Measurements from ENCODE around the gene PPP1R14D.
"Not testable (repeated sequence)": the region's sequence is repeated elsewhere in the genome, so short reads cannot be mapped to it uniquely, and the experiment has no call there.

PPP1R14D gene, protein sequence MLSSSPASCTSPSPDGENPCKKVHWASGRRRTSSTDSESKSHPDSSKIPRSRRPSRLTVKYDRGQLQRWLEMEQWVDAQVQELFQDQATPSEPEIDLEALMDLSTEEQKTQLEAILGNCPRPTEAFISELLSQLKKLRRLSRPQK

DNA sequence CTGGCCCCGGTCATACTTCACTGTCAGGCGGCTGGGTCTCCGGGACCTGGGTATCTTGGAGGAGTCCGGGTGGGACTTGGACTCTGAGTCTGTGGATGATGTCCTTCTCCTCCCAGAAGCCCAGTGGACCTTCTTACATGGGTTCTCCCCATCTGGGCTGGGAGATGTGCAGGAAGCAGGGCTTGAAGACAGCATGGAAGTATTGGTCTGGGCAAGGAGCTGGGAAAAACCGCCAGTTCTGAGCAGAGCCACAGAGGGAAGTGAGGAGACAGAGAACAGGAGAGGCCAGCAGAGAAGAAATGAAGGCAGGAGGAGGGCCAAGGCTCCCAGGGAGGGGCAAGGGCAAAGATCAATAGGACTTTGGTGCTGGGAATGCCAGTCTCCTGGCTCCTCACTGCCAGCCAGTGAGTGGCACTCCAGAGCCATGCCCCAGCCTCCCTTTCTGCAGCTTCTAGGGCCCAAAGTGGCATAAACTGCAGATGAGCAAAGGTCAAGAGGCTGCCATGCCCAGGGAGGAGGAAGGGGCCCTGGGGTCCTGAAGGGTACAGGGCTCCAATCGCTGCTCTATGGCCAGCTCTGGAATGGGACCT, at the start of gene PPP1R14D:
PPP1R14D (minus strand) TSS at position 262 of the 590 bp plus-strand sequence; CDS start at position 195, 67 bp downstream.
- Histone ChIP-seq H3K4me1 (ENCODE audit: insufficient read depth, low read length) (no peaks in the 10 kb centered on the region), H3K36me3 (ENCODE audit: insufficient read depth, low read length) (no peaks in the 10 kb centered on the region), H3K4me3 (ENCODE audit: low read length) (no peak within 1 kb of the TSS), H2AFZ (ENCODE audit: low read depth, low read length) (no peak within 1 kb of the TSS), H3K9me3 (ENCODE audit: low read length) (no peaks in the 10 kb centered on the region), H3K27me3 (ENCODE audit: insufficient read depth, low read length) (no peaks in the 10 kb centered on the region)

DNA sequence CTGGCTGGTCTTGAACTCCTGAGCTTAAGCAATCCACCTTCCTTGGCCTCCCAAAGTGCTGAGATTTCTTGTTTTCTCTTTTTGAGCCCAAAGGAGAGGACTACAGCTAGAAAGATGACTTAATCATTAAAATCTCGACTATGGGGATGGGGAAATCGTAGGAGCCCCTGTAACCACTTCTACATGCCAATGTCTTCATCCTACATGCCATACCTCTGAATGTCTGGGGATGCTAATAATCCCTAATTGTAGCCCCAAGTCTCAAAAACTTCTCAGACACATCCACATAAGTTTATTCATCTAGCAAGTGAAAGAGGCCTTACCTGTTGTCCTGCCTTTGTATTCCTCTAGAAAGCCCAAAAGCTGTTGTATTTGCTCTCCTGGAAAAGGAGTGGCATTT, 49.2 kb upstream of the PPP1R14D start:
- Histone ChIP-seq H2AFZ (ENCODE audit: low read depth, low read length) (no peak overlapping the region), H3K9me3 (ENCODE audit: low read length) (no peaks in the 10 kb centered on the region), H3K27me3 (ENCODE audit: insufficient read depth, low read length) (peaks cover 19% of the 10 kb centered on the region), H3K36me3 (ENCODE audit: insufficient read depth, low read length) (no peaks in the 10 kb centered on the region), H3K4me1 (ENCODE audit: insufficient read depth, low read length) (peaks cover 5% of the 10 kb centered on the region), H3K4me3 (ENCODE audit: low read length) (no peak overlapping the region)

DNA sequence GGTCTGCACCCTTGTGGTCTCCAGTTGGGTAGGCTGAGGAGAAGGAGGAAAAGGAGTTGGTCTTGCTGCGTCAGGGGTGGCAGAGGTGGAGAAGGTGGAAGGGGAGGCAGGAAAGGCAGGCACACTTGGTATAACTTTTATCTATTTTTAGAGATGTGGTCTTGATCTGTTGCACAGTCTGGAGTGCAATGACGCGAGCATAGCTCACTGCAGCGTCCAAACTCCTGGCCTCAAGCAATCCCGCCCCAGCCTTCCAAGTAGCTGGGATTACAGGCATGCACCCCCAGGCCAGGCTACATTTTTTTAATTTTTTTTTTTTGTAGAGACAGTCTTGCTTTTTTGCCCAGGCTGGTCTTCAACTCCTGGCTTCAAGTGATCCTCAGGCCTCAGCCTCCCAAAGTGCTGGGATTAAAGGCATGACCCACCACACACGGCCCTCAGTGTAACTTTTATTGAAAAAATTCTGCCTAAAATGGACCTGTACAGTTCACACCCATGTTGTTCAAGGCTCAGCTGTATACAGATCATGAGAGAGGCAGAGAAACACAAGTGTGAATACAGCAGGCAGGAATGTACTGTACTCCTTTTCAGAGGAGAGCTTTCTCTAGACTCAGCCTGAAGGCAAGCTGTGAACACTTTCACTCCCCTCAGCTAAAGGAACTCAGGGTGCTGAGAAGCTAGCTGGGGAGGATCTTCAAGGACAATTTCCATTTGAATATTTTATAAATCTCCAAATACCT, 47.7 kb upstream of the PPP1R14D start:
- Histone ChIP-seq H3K36me3 (ENCODE audit: insufficient read depth, low read length) (no peaks in the 10 kb centered on the region), H3K27me3 (ENCODE audit: insufficient read depth, low read length) (peaks cover 30% of the 10 kb centered on the region), H3K9me3 (ENCODE audit: low read length) (no peaks in the 10 kb centered on the region), H2AFZ (ENCODE audit: low read depth, low read length) (no peak overlapping the region), H3K4me3 (ENCODE audit: low read length) (no peak overlapping the region), H3K4me1 (ENCODE audit: insufficient read depth, low read length) (peaks cover 5% of the 10 kb centered on the region)

DNA sequence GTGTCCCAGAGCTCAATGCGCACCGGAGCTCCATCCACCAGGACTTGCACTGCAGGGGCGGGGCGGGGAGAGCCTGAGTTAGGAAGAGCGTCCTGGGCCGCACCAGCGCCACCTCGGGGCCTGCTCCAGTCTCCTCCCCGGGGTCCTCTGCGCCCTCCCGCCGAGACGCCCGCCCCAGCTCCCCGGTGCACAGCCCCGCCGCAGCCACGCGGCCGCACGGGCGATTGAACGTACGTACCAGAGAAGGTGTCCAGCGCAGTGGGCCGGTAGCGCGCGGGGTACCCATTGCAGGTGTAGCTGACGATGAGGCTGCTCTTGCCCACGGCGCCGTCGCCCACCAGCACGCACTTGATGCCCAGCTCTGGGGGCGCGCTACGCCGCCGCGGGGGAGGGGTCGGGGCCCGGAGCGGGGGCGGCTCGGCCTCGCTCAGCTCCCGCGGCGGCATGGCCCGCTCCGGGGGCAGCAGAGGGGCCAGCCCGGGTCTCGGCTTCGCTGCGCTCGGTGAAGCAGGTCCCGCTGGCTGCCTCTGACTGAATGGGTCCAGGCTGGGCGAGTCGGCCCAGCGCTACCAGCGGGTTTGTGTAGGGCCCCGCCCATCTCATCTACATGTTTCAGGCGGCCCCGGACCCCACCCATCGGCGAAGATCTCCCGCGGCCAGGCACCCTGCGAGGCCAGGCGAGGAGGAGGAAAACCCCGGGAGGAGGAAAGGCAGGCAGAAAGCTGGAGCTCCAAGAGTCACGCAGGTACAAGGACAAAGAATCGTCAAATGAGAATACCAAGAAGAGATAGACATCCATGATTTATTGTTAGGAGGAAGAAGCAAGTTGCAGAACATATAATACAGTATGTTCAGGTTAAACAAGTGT, 45.4 kb upstream of the PPP1R14D start, which contains the start of gene RHOV:
RHOV (minus strand) TSS at position 541 of the 868 bp plus-strand sequence; CDS start at position 446, 95 bp downstream.
- H3K4me3 ChIP-seq (ENCODE audit: low read length) = peak within 1 kb of the TSS; percentile 41
- peaks cover 5% of the 10 kb centered on the region for H3K4me1 ChIP-seq (ENCODE audit: insufficient read depth, low read length)
- peak within 1 kb of the TSS; percentile 98 for H2AFZ ChIP-seq (ENCODE audit: low read depth, low read length)
- H3K27me3 ChIP-seq (ENCODE audit: insufficient read depth, low read length) = peaks cover 37% of the 10 kb centered on the region
- H3K36me3 ChIP-seq (ENCODE audit: insufficient read depth, low read length) = no peaks in the 10 kb centered on the region
- no peaks in the 10 kb centered on the region for H3K9me3 ChIP-seq (ENCODE audit: low read length)

DNA sequence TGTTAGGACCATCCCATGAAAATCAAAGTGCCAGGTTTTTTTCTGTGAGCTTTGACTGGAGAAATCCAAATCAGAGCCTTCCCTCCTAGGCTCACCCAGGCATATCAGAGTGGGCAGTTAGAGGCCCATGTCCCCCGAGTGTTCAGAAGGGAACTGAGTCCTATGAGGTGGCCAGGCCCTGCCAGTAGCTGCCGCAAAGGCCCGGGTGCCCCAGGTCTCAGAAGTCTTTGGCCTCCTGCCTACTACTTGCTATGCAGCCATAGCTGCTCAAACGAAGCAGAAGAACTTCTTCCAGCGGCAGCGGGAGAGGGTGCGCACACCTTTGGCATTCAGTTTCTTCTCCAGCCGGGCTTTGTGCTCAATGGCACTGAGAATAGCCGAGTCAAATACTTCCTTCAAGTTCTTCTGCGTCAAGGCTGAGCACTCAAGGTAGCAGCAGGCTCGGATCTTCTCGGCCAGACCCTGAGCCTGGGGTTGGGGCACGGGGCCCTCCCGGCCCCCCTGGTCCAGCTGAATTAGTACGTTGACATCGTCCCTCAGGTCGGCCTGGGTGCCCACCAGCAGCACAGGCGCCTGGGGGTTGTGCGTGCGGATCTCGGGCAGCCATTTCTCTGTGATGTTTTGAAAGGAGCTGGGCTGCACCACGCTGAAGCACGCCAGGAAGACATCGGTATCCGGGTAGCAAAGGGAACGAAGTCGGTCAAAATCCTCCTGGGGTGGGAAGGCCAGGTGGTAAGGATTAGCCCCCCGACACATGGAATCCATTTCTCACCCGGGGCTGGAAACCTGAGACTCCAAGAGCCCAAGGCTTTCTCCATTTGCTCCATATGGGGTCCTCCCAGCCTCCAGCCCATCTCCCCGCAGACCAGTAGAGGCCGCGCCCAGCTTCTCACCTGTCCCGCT, 44.5 kb upstream of the PPP1R14D start:
- peak overlapping the region; percentile 41 for H3K4me3 ChIP-seq (ENCODE audit: low read length)
- no peaks in the 10 kb centered on the region for H3K36me3 ChIP-seq (ENCODE audit: insufficient read depth, low read length)
- peaks cover 37% of the 10 kb centered on the region for H3K27me3 ChIP-seq (ENCODE audit: insufficient read depth, low read length)
- H3K9me3 ChIP-seq (ENCODE audit: low read length) = no peaks in the 10 kb centered on the region
- peak overlapping the region; percentile 98 for H2AFZ ChIP-seq (ENCODE audit: low read depth, low read length)
- H3K4me1 ChIP-seq (ENCODE audit: insufficient read depth, low read length) = peaks cover 5% of the 10 kb centered on the region

DNA sequence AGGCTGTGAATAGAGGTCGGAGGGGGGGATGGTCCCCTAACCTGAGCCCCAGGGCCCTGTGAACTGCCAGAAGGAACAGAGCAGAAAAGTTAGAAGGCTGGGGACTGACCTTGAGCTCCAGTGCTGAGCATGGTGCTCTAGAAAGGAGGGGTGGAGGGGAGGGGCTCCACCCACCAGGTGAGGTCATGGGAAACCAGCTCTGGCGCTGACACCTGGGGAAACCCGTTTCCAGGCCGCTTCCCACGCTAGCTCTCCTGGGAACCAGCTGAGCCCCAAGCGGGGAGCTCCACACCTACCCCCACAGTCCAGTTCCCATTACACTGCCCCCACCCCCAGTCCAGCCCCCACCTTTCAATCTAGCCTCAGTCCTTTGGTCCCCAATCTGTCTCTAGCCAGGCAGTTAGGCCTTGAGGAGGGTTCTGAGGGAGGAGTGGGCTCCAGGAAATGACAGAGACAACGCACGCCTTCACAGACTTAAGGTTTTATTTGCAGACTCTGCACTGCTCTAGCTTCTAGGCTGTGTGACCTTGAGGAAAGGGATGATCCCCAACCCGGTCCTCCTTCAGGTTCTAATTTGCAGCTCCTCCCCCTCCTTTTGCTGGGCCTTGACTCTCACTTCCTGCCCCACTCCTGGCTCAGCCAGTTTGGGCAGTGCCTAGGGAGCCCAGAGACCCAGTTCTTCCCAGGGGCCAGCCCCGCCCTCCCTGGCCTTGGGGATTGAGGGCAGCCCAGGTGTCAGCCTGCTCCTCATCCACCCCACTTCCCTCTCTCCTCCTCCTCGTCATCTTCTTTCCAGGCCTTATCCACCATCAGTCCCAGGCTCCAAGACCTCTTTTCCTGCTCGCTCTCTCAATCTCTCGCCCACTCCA, 43.5 kb upstream of the PPP1R14D start:
- Histone ChIP-seq H3K4me1 (ENCODE audit: insufficient read depth, low read length) (peaks cover 5% of the 10 kb centered on the region), H3K27me3 (ENCODE audit: insufficient read depth, low read length) (peaks cover 37% of the 10 kb centered on the region), H3K36me3 (ENCODE audit: insufficient read depth, low read length) (no peaks in the 10 kb centered on the region), H2AFZ (ENCODE audit: low read depth, low read length) (no peak overlapping the region), H3K4me3 (ENCODE audit: low read length) (no peak overlapping the region), H3K9me3 (ENCODE audit: low read length) (no peaks in the 10 kb centered on the region)

DNA sequence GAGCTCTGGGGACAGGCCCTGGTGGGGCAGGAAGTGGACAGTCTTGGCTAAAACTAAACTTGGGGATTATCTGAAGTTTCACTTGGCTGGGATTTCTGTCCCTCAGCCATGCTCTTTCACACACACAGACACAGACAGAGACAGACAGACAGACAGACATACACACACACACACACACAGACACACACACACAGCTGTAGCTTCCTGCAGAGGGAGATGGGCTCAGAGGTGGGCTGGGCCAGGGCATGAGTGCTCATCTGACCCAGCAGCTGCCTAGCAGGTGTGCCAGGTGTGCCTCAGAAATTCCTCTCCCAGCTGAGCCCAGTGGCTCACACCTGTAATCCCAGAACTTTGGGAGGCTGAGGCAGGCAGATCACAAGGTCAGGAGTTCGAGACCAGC, 42.2 kb upstream of the PPP1R14D start:
- no peak overlapping the region for H2AFZ ChIP-seq (ENCODE audit: low read depth, low read length)
- H3K36me3 ChIP-seq (ENCODE audit: insufficient read depth, low read length) = no peaks in the 10 kb centered on the region
- peaks cover 37% of the 10 kb centered on the region for H3K27me3 ChIP-seq (ENCODE audit: insufficient read depth, low read length)
- no peak overlapping the region for H3K4me3 ChIP-seq (ENCODE audit: low read length)
- H3K4me1 ChIP-seq (ENCODE audit: insufficient read depth, low read length) = peaks cover 5% of the 10 kb centered on the region
- H3K9me3 ChIP-seq (ENCODE audit: low read length) = no peaks in the 10 kb centered on the region

DNA sequence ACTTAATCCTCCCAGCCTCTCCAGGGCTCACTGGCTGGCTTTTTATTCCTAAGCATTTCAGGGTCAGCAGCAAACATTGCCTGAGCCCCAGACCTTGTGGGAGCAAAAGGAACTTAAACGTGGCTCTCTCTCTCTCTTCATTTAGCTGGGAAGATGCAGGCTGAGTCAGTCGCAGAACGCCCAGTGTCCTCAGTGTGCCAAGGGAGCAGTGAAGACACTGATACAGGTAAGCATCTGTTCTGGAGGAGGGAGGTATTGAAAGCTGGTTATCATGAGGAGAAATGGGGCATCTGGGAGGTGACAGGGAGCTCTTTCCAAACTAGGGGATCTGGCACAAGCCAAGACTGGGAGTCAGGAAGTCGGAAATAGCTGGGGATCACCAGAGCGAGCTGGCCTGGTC, 41.2 kb upstream of the PPP1R14D start:
- Histone ChIP-seq H3K27me3 (ENCODE audit: insufficient read depth, low read length) (peaks cover 35% of the 10 kb centered on the region), H2AFZ (ENCODE audit: low read depth, low read length) (no peak overlapping the region), H3K36me3 (ENCODE audit: insufficient read depth, low read length) (no peaks in the 10 kb centered on the region), H3K4me3 (ENCODE audit: low read length) (no peak overlapping the region), H3K4me1 (ENCODE audit: insufficient read depth, low read length) (peaks cover 5% of the 10 kb centered on the region), H3K9me3 (ENCODE audit: low read length) (no peaks in the 10 kb centered on the region)

DNA sequence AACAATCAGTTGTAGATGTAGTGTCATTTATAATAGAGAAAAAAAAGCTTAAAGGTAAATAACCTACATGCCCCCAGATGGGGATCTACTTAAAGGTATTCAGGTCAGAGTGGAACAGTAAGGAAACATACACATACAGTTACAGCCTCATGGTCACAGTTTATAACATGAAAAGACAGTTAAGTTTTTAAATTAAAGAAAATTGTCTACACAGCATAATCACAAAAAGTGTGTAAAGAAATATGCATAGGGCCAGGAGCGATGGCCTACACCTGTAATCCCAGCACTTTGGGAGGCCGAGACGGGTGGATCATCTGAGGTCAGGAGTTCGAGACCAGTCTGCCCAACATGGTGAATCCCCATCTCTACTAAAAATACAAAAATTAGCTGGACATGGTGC, 38.7 kb upstream of the PPP1R14D start:
- Histone ChIP-seq H3K9me3 (ENCODE audit: low read length) (no peaks in the 10 kb centered on the region), H3K4me3 (ENCODE audit: low read length) (no peak overlapping the region), H2AFZ (ENCODE audit: low read depth, low read length) (no peak overlapping the region), H3K4me1 (ENCODE audit: insufficient read depth, low read length) (no peaks in the 10 kb centered on the region), H3K27me3 (ENCODE audit: insufficient read depth, low read length) (peaks cover 14% of the 10 kb centered on the region), H3K36me3 (ENCODE audit: insufficient read depth, low read length) (no peaks in the 10 kb centered on the region)

DNA sequence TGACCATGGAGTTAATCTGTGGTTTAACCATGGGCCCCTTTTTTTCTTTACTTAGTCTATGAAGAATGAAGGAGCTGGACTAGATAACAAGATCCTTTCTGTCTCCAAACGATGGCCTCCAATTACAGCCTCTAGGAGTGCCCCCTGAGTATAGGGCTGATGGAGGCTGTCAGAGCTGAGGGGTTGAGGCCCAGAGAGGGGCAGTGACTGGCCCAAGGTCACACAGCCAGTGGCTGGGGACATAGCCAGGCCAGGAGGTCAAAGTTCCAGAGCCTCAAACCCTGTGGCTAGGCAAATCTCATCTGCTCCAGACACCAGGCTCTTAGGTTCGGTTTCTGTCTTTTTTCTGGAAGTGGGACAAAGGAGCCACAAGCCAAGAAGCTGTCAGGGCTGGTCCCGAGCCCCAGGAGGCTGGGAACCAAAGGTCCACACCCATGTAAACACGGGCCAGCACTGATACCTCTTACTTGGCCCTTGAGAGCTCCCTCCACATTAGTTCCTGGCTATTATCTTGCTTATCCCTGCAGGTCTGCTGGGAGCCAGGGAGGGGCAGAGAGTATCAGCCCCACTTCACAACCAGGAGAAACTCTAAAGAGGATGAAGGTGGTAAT, 35.3 kb upstream of the PPP1R14D start:
- H3K36me3 ChIP-seq (ENCODE audit: insufficient read depth, low read length) = no peaks in the 10 kb centered on the region
- H2AFZ ChIP-seq (ENCODE audit: low read depth, low read length) = no peak overlapping the region
- no peaks in the 10 kb centered on the region for H3K27me3 ChIP-seq (ENCODE audit: insufficient read depth, low read length)
- H3K9me3 ChIP-seq (ENCODE audit: low read length) = no peaks in the 10 kb centered on the region
- no peaks in the 10 kb centered on the region for H3K4me1 ChIP-seq (ENCODE audit: insufficient read depth, low read length)
- H3K4me3 ChIP-seq (ENCODE audit: low read length) = no peak overlapping the region

DNA sequence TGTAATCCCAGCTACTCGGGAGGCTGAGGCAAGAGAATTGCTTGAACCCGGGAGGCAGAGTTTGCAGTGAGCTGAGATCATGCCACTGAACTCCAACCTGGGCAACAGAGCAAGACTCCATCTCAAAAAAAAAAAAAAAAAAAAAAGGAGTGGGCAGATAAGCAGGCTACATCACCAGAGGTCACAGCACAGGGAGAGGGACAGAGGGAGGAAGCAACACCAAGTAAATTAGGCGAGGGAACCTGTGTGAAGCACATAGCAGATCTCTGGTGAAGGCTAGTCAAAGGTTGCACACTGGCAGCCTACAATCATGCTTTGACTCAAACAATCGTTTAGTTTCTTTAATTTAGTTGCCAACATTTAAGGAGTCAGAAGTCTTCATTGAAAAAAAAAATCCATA, 32.6 kb upstream of the PPP1R14D start:
- not testable (repeated sequence) for H3K4me1 ChIP-seq (ENCODE audit: insufficient read depth, low read length); H3K36me3 ChIP-seq (ENCODE audit: insufficient read depth, low read length); H2AFZ ChIP-seq (ENCODE audit: low read depth, low read length); H3K27me3 ChIP-seq (ENCODE audit: insufficient read depth, low read length); H3K9me3 ChIP-seq (ENCODE audit: low read length); H3K4me3 ChIP-seq (ENCODE audit: low read length)

All from neuron (in vitro differentiated cells).